Measurements from ENCODE around the gene CREB5. TPM values are rescaled to one million over a fixed set of nuclear protein-coding genes. Genes with fewer than 3 reads are reported as not detected.

Gene CREB5
- total RNA-seq, 4 donors from 2014 or later = 0.90 to 10.1 (median 4.9) TPM

DNA sequence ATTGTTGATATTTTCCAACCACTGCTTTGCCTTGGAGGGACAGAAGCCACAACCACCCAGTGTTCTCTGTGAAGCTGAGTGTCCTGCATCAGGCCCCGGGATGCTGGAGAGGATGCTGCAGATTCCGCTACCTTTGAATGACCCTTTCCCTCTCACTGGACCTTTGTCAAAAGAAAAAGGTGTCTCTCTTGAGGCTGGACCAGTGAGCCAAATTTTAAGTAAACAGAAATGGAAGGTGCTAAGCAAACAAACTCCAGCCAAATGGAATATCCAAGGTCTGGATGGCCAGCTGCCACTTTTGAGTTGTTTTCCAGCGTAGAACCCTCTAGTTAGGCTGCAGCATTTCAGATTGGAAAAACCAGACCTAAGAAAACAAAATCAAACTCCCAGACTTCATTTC lies 400.3 kb downstream of the CREB5 start:
- in situ Hi-C loops (cut with MboI; ENCODE audit: low sequenced_read_pairs in 4 of 4) (no loop called here), intact Hi-C loops (cut with DNase I; ENCODE audit: low total_unique reads) (no loop called here)
- TF ChIP-seq, protein P1, sequence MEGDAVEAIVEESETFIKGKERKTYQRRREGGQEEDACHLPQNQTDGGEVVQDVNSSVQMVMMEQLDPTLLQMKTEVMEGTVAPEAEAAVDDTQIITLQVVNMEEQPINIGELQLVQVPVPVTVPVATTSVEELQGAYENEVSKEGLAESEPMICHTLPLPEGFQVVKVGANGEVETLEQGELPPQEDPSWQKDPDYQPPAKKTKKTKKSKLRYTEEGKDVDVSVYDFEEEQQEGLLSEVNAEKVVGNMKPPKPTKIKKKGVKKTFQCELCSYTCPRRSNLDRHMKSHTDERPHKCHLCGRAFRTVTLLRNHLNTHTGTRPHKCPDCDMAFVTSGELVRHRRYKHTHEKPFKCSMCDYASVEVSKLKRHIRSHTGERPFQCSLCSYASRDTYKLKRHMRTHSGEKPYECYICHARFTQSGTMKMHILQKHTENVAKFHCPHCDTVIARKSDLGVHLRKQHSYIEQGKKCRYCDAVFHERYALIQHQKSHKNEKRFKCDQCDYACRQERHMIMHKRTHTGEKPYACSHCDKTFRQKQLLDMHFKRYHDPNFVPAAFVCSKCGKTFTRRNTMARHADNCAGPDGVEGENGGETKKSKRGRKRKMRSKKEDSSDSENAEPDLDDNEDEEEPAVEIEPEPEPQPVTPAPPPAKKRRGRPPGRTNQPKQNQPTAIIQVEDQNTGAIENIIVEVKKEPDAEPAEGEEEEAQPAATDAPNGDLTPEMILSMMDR (IDR thresholded peaks at IDR 0.05 in 4 of 5, conservative IDR thresholded peaks at IDR 0.05 in 1 of 5) = no peak
- TF ChIP-seq POLR2A (IDR thresholded peaks at IDR 0.05) = no peak
- H3K4me1 ChIP-seq = peaks cover 11 to 20% of the 10 kb centered on the region in 2 donors
- H3K9me3 ChIP-seq = no peaks in the 10 kb centered on the region
- no peaks in the 10 kb centered on the region for H3K36me3 ChIP-seq
- no peak overlapping the region for H3K4me3 ChIP-seq
- peak overlapping the region in 2 of 4 donors; percentile 29 for H3K27ac ChIP-seq
- no peaks in the 10 kb centered on the region for H3K27me3 ChIP-seq
- ATAC-seq = no peak
- DNase-seq = no peak

DNA sequence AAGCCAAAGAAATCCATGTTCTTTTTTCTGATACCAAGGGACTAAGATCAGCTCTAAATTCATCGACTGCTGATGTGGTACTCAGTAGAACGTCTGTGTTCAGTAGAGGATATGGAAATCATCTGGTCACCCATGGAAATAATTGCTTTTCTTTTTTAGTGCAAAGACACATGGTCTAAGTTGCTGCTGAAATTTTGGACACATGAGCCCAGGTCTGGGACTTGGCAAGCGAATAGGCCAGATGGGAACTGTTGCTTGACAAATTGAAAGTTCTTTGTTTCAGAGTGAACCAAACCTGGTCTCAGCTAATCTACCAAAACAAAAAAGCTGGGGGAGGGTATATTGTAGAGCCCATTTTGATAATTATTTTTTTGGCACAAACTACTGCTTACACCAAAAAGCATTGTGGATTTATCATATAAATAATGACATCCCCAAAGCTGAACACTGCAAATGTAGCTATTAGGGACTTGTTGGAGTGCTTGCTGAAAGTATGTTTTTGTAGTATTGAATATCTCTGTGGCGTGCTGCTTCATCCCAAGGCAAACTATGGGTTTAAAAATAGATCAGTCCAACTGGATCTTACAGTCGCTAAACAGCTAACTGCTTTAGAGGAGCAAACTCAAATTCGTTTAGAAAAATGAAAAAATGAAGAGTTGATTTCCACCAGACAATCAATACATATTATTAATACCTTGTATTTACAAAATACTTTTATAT lies 401.1 kb downstream of the CREB5 start:
- Histone ChIP-seq H3K9me3 (no peaks in the 10 kb centered on the region), H3K27me3 (no peaks in the 10 kb centered on the region), H3K27ac (peak overlapping the region in 2 of 4 donors; percentile 29 to 41), H3K4me3 (no peak overlapping the region), H3K36me3 (no peaks in the 10 kb centered on the region), H3K4me1 (peaks cover 11 to 20% of the 10 kb centered on the region in 2 donors)
- no peak for TF ChIP-seq POLR2A (IDR thresholded peaks at IDR 0.05)
- TF ChIP-seq, protein P1 (IDR thresholded peaks at IDR 0.05 in 4 of 5, conservative IDR thresholded peaks at IDR 0.05 in 1 of 5) = no peak
- in situ Hi-C loops (cut with MboI; ENCODE audit: low sequenced_read_pairs in 4 of 4) = no loop called here
- intact Hi-C loops (cut with DNase I; ENCODE audit: low total_unique reads) = no loop called here
- peak; percentile 41 to 42 for ATAC-seq
- DNase-seq = peak in 1 of 2 donors; percentile 33

DNA sequence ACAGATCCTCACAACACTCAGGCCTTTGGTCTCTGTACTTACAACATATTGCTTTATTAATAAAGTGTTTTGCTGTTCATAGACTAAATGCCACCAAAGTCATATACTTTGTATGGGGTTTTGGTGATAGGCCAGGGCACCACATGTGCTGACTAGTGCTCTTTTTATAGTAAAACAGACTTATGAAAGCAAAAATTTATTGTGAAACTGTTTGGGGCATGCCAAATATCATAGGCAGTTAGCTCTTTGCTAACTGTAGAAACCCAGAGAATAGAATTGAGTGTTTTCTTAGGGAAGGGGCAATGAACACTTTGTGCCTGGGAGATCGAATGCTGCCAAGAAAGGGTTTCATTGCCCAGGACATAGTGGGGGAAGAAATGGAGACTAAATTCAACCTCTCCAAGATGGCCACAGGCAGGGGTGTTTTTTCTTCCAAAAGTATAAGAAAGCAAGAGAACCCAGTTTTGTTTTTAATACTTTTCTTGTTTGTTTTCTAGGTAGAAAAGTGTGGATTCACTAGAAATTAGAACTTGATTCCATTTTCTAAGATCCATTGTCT lies 403.1 kb downstream of the CREB5 start:
- H3K27me3 ChIP-seq = no peaks in the 10 kb centered on the region
- peaks cover 0 to 6% of the 10 kb centered on the region in 2 donors for H3K36me3 ChIP-seq
- intact Hi-C loops (cut with DNase I; ENCODE audit: low total_unique reads) = no loop called here
- in situ Hi-C loops (cut with MboI; ENCODE audit: low sequenced_read_pairs in 4 of 4) = no loop called here
- H3K4me3 ChIP-seq = no peak overlapping the region
- H3K4me1 ChIP-seq = peaks cover 11 to 20% of the 10 kb centered on the region in 2 donors
- TF ChIP-seq, protein P1 (IDR thresholded peaks at IDR 0.05 in 4 of 5, conservative IDR thresholded peaks at IDR 0.05 in 1 of 5) = no peak
- no peak for TF ChIP-seq POLR2A (IDR thresholded peaks at IDR 0.05)
- ATAC-seq (peak in 1 of 2 donors; percentile 54), DNase-seq (no peak)
- H3K27ac ChIP-seq = no peak overlapping the region
- no peaks in the 10 kb centered on the region for H3K9me3 ChIP-seq

DNA sequence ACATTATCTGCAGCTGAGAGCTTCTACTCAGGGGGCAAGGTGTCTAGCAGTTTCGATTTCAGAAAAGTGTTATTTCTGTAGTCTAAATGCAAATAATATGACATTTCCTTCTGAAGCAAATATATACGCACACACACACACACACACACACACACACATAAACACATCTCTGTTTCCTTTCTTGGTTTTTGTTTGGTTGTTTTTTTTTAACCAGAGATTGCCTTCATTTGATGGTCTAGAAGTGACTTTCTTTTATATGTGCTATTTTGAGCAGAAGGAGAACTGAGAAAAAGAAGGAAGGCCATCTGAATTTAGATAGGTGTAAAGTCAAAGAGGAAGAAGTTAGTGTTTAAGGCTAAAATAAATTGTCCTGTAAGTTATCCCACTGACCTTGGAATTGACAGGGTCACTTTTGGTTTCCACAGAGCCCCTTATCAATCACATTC lies 403.6 kb downstream of the CREB5 start:
- H3K27ac ChIP-seq = no peak overlapping the region
- in situ Hi-C loops (cut with MboI; ENCODE audit: low sequenced_read_pairs in 4 of 4) = no loop called here
- H3K9me3 ChIP-seq = no peaks in the 10 kb centered on the region
- peaks cover 0 to 6% of the 10 kb centered on the region in 2 donors for H3K36me3 ChIP-seq
- TF ChIP-seq, protein P1 (IDR thresholded peaks at IDR 0.05 in 4 of 5, conservative IDR thresholded peaks at IDR 0.05 in 1 of 5) = no peak
- no peak for TF ChIP-seq POLR2A (IDR thresholded peaks at IDR 0.05)
- H3K27me3 ChIP-seq = no peaks in the 10 kb centered on the region
- no peak for DNase-seq
- intact Hi-C loops (cut with DNase I; ENCODE audit: low total_unique reads) = no loop called here
- H3K4me3 ChIP-seq = no peak overlapping the region
- H3K4me1 ChIP-seq = peaks cover 11 to 20% of the 10 kb centered on the region in 2 donors
- no peak for ATAC-seq

All from gastrocnemius medialis (tissue), 4 donors.